Measurements from ENCODE around the gene BET1L. TPM values are rescaled to one million over a fixed set of nuclear protein-coding genes. Genes with fewer than 3 reads are reported as not detected.

BET1L gene
- total and polyA plus RNA-seq, 2 experiments from 2014 or later, result 27.2 to 76.6 TPM

DNA sequence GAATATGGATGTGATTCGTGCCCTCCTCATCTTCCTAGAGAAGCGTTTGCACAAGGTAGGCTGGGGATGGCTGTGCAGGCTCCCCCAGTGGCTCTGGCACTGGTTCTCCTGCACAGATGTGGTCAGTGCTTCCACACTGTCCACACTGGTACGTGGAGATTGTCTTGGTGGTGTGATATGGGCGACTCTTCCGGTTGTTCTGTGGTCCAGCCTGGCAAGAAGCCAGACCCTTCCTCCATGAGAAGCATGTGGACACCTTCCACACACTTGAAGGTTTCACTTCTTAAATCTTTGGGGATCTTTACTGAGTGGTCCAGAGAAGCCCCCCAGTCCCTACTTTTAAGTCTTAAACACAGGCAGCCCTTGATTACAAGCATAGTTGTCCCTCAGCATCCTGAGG lies 4.1 kb upstream of the BET1L start:
- no peaks in the 10 kb centered on the region for H3K27me3 ChIP-seq (replicated peaks; ENCODE audit: insufficient read depth)
- H3K79me2 ChIP-seq (ENCODE audit: insufficient read depth), result peaks cover 64% of the 10 kb centered on the region
- H4K20me1 ChIP-seq (ENCODE audit: insufficient read depth), result no peaks in the 10 kb centered on the region
- H3K27ac ChIP-seq, result no peak overlapping the region
- H3K4me3 ChIP-seq, result 0 out of 2 replicates have a peak overlapping the region, but pooled peaks have one; percentile 93
- H3K9me2 ChIP-seq (ENCODE audit: insufficient read depth), result no peaks in the 10 kb centered on the region
- H3K4me2 ChIP-seq (ENCODE audit: unreplicated experiment), result peak overlapping the region; percentile 95
- no peaks in the 10 kb centered on the region for H3K9me3 ChIP-seq (ENCODE audit: low read depth)
- WGBS, 2 experiments (ENCODE audit: low coverage in 1 of 2, low lambda C conversion rate in 2 of 2, missing lambda C conversion rate in 2 of 2), result 83 to 86% methylated on average over 5 of the region's 5 CpGs
- no peak for DNase-seq
- H2AFZ ChIP-seq, result no peak overlapping the region
- peaks cover 51% of the 10 kb centered on the region for H3K36me3 ChIP-seq (ENCODE audit: low read depth)
- in situ Hi-C loops (cut with MboI), result no loop called here
- peaks cover 32% of the 10 kb centered on the region for H3F3A ChIP-seq (ENCODE audit: insufficient read depth)
- peak overlapping the region; percentile 99 for H3K9ac ChIP-seq
- H3K4me1 ChIP-seq (ENCODE audit: insufficient read depth), result peaks cover 20% of the 10 kb centered on the region
- TF ChIP-seq EZH2 (IDR thresholded peaks at IDR 0.05; ENCODE audit: insufficient read depth, poor library complexity, severe bottlenecking) (no peak), EZH2phosphoT487 (IDR thresholded peaks at IDR 0.05; ENCODE audit: insufficient read depth, low read depth) (no peak)

- Histone ChIP-seq H3K36me3 (ENCODE audit: low read depth) (peaks cover 51% of the 10 kb centered on the region), H3K27me3 (replicated peaks; ENCODE audit: insufficient read depth) (no peaks in the 10 kb centered on the region), H3K9me3 (ENCODE audit: low read depth) (no peaks in the 10 kb centered on the region), H3K4me3 (peak overlapping the region; percentile 93), H3K79me2 (ENCODE audit: insufficient read depth) (peaks cover 69% of the 10 kb centered on the region), H2AFZ (no peak overlapping the region), H3K27ac (peak overlapping the region; percentile 99), H4K20me1 (ENCODE audit: insufficient read depth) (no peaks in the 10 kb centered on the region), H3K9ac (peak overlapping the region; percentile 99), H3K4me1 (ENCODE audit: insufficient read depth) (peaks cover 25% of the 10 kb centered on the region), H3F3A (ENCODE audit: insufficient read depth) (peaks cover 27% of the 10 kb centered on the region), H3K4me2 (ENCODE audit: unreplicated experiment) (peak overlapping the region; percentile 95), H3K9me2 (ENCODE audit: insufficient read depth) (no peaks in the 10 kb centered on the region)
- TF ChIP-seq EZH2 (IDR thresholded peaks at IDR 0.05; ENCODE audit: insufficient read depth, poor library complexity, severe bottlenecking) (no peak), EZH2phosphoT487 (IDR thresholded peaks at IDR 0.05; ENCODE audit: insufficient read depth, low read depth) (no peak)
- DNase-seq, result no peak
- in situ Hi-C loops (cut with MboI), result no loop called here
- WGBS, 2 experiments (ENCODE audit: low coverage in 1 of 2, low lambda C conversion rate in 2 of 2, missing lambda C conversion rate in 2 of 2), result 92 to 93% methylated on average over 5 of the region's 5 CpGs
Measured at GRCh38 chr11:210803-211180, 3.6 kb upstream of the BET1L start.

- H3K9me3 ChIP-seq (ENCODE audit: low read depth), result no peaks in the 10 kb centered on the region
- no peaks in the 10 kb centered on the region for H3K9me2 ChIP-seq (ENCODE audit: insufficient read depth)
- H3K4me1 ChIP-seq (ENCODE audit: insufficient read depth), result peaks cover 30% of the 10 kb centered on the region
- H3F3A ChIP-seq (ENCODE audit: insufficient read depth), result peaks cover 22% of the 10 kb centered on the region
- DNase-seq, result peak; percentile 92
- TF ChIP-seq EZH2phosphoT487 (IDR thresholded peaks at IDR 0.05; ENCODE audit: insufficient read depth, low read depth) (no peak), EZH2 (IDR thresholded peaks at IDR 0.05; ENCODE audit: insufficient read depth, poor library complexity, severe bottlenecking) (no peak)
- H2AFZ ChIP-seq, result no peak overlapping the region
- H3K4me3 ChIP-seq, result peak overlapping the region; percentile 93
- 48 to 58% methylated on average over 9 of the region's 9 CpGs for WGBS, 2 experiments (ENCODE audit: low coverage in 1 of 2, low lambda C conversion rate in 2 of 2, missing lambda C conversion rate in 2 of 2)
- in situ Hi-C loops (cut with MboI), result no loop called here
- peak overlapping the region; percentile 99 for H3K9ac ChIP-seq
- H3K4me2 ChIP-seq (ENCODE audit: unreplicated experiment), result peak overlapping the region; percentile 95
- no peaks in the 10 kb centered on the region for H4K20me1 ChIP-seq (ENCODE audit: insufficient read depth)
- peaks cover 74% of the 10 kb centered on the region for H3K79me2 ChIP-seq (ENCODE audit: insufficient read depth)
- peak overlapping the region; percentile 99 for H3K27ac ChIP-seq
- H3K36me3 ChIP-seq (ENCODE audit: low read depth), result peaks cover 50% of the 10 kb centered on the region
- H3K27me3 ChIP-seq (replicated peaks; ENCODE audit: insufficient read depth), result no peaks in the 10 kb centered on the region
Measured at GRCh38 chr11:210122-210802, 3.1 kb upstream of the BET1L start.

DNA sequence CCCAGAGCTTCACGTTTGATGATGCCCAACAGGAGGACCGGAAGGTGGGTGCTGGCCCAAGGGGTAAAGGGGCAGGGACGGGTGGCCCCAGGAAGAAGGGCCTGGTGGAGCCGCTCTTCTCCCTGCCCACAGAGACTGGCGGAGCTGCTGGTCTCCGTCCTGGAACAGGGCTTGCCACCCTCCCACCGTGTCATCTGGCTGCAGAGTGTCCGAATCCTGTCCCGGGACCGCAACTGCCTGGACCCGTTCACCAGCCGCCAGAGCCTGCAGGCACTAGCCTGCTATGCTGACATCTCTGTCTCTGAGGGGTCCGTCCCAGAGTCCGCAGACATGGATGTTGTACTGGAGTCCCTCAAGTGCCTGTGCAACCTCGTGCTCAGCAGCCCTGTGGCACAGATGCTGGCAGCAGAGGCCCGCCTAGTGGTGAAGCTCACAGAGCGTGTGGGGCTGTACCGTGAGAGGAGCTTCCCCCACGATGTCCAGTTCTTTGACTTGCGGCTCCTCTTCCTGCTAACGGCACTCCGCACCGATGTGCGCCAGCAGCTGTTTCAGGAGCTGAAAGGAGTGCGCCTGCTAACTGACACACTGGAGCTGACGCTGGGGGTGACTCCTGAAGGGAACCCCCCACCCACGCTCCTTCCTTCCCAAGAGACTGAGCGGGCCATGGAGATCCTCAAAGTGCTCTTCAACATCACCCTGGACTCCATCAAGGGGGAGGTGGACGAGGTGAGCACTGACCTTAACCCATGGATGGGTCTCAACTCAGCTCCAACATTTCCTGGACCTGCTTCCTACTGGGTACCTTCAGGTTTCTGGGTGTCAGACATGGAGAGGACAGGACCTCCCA lies 2.3 kb upstream of the BET1L start:
- Histone ChIP-seq H3K9me2 (ENCODE audit: insufficient read depth) (no peaks in the 10 kb centered on the region), H4K20me1 (ENCODE audit: insufficient read depth) (no peaks in the 10 kb centered on the region), H3K79me2 (ENCODE audit: insufficient read depth) (peaks cover 82% of the 10 kb centered on the region), H3K36me3 (ENCODE audit: low read depth) (peaks cover 48% of the 10 kb centered on the region), H3K9me3 (ENCODE audit: low read depth) (no peaks in the 10 kb centered on the region), H3K27ac (peak overlapping the region; percentile 99), H3K4me1 (ENCODE audit: insufficient read depth) (peaks cover 34% of the 10 kb centered on the region), H2AFZ (no peak overlapping the region), H3F3A (ENCODE audit: insufficient read depth) (peaks cover 21% of the 10 kb centered on the region), H3K27me3 (replicated peaks; ENCODE audit: insufficient read depth) (no peaks in the 10 kb centered on the region), H3K4me3 (peak overlapping the region; percentile 93), H3K4me2 (ENCODE audit: unreplicated experiment) (peak overlapping the region; percentile 95), H3K9ac (peak overlapping the region; percentile 99)
- in situ Hi-C loops (cut with MboI), result no loop called here
- WGBS, 2 experiments (ENCODE audit: low coverage in 1 of 2, low lambda C conversion rate in 2 of 2, missing lambda C conversion rate in 2 of 2), result 23 to 25% methylated on average over 29 of the region's 29 CpGs
- peak; percentile 78 for DNase-seq
- TF ChIP-seq EZH2phosphoT487 (IDR thresholded peaks at IDR 0.05; ENCODE audit: insufficient read depth, low read depth), result no peak
- no peak for TF ChIP-seq EZH2 (IDR thresholded peaks at IDR 0.05; ENCODE audit: insufficient read depth, poor library complexity, severe bottlenecking)

Measured in GM23248 (cell line).